Muscle of leg (tissue), 11 donors: ENCODE measurements around the gene PRR7. TPM values are rescaled to one million over a fixed set of nuclear protein-coding genes. Genes with fewer than 3 reads are reported as not detected.
"Not testable (repeated sequence)": the region's sequence is repeated elsewhere in the genome, so short reads cannot be mapped to it uniquely, and the experiment has no call there.

ENCODE experiments used
- DNase-seq: peaks from one replicate; pipeline ENCODE4 v3.0.0; 2013
- H3K27ac ChIP-seq: one replicate; pipeline ENCODE4 v1.5.1; 2013; ENCODE audit warnings: mild to moderate bottlenecking, low read length, control low read depth
- H3K27me3 ChIP-seq: one replicate; pipeline ENCODE4 v1.6.1; 2013; ENCODE audit warnings: low read length; ENCODE audit not compliant: control insufficient read depth, insufficient read depth
- H3K36me3 ChIP-seq: one replicate; pipeline ENCODE4 v1.6.1; 2013; ENCODE audit warnings: low read length; ENCODE audit not compliant: control insufficient read depth, insufficient read depth
- H3K4me1 ChIP-seq: one replicate; pipeline ENCODE4 v1.6.1; 2013; ENCODE audit warnings: low read length; ENCODE audit not compliant: control insufficient read depth, insufficient read depth
- H3K4me3 ChIP-seq: one replicate; pipeline ENCODE4 v1.5.1; 2013; ENCODE audit warnings: low read length, control low read depth
- H3K9me3 ChIP-seq: replicated peaks from 2 replicates; pipeline ENCODE4 v1.6.1; 2013; ENCODE audit warnings: low read depth, low read length; ENCODE audit not compliant: control insufficient read depth
- WGBS: methylation state at CpG from one replicate; pipeline ENCODE4 v1.1.5; 2013; ENCODE audit warnings: missing lambda C conversion rate; ENCODE audit not compliant: insufficient coverage; 5-methylcytosine and 5-hydroxymethylcytosine counted together
- polyA plus RNA-seq, 8 donors: library from polyadenylated mRNA; unstranded; fragments of 120-200 nt; gene quantifications; one replicate each; pipeline versions ENCODE4 v1.2.1 to v1.2.3, GENCODE V29; 2013; ENCODE audit warnings: inconsistent platforms in 1 of 8, low replicate concordance in 1 of 8; ENCODE audit not compliant: insufficient read length in 8 of 8, insufficient read depth in 1 of 8
- total RNA-seq: library from RNA; stranded (reverse); fragments of 120-200 nt; gene quantifications from one replicate; pipeline ENCODE4 v1.2.4, GENCODE V29; 2013

Gene PRR7
- total and polyA plus RNA-seq, 9 donors, result 0.70 to 1.7 (median 1.0) TPM

- H3K4me1 ChIP-seq, result peaks cover 45% of the 10 kb centered on the region
- H3K27ac ChIP-seq, result no peak overlapping the region
- no peaks in the 10 kb centered on the region for H3K9me3 ChIP-seq
- H3K27me3 ChIP-seq, result no peaks in the 10 kb centered on the region
- no peak overlapping the region for H3K4me3 ChIP-seq
- WGBS, result 64% methylated on average over 7 of the region's 18 CpGs
- no peak for DNase-seq
- H3K36me3 ChIP-seq, result peaks cover 9% of the 10 kb centered on the region
Measured at GRCh38 chr5:177476531-177477233, 30.1 kb downstream of the PRR7 start.

GRCh38 chr5:177477701-177478477 lies 31.3 kb downstream of the PRR7 start:
- Histone ChIP-seq H3K9me3 (no peaks in the 10 kb centered on the region), H3K36me3 (peaks cover 12% of the 10 kb centered on the region), H3K27ac (no peak overlapping the region), H3K27me3 (no peaks in the 10 kb centered on the region), H3K4me1 (peaks cover 38% of the 10 kb centered on the region), H3K4me3 (no peak overlapping the region)
- WGBS, result 79% methylated on average over 10 of the region's 13 CpGs
- DNase-seq, result no peak

GRCh38 chr5:177478711-177479646 lies 32.4 kb downstream of the PRR7 start:
- H3K36me3 ChIP-seq, result peaks cover 23% of the 10 kb centered on the region
- no peak overlapping the region for H3K4me3 ChIP-seq
- peak overlapping the region; percentile 51 for H3K27ac ChIP-seq
- WGBS, result 32% methylated on average over 14 of the region's 18 CpGs
- no peaks in the 10 kb centered on the region for H3K27me3 ChIP-seq
- peaks cover 41% of the 10 kb centered on the region for H3K4me1 ChIP-seq
- no peaks in the 10 kb centered on the region for H3K9me3 ChIP-seq
- peak; percentile 76 for DNase-seq

- Histone ChIP-seq H3K27me3 (no peaks in the 10 kb centered on the region), H3K4me1 (peaks cover 40% of the 10 kb centered on the region), H3K9me3 (no peaks in the 10 kb centered on the region), H3K4me3 (no peak overlapping the region), H3K27ac (peak overlapping the region; percentile 55), H3K36me3 (peaks cover 31% of the 10 kb centered on the region)
- peak; percentile 60 for DNase-seq
- 35% methylated on average over 5 of the region's 14 CpGs for WGBS
Measured at GRCh38 chr5:177479774-177480173, 33.2 kb downstream of the PRR7 start.

GRCh38 chr5:177482359-177482795 lies 35.8 kb downstream of the PRR7 start:
- peaks cover 54% of the 10 kb centered on the region for H3K36me3 ChIP-seq

GRCh38 chr5:177483042-177483441 lies 36.4 kb downstream of the PRR7 start:
- peaks cover 38% of the 10 kb centered on the region for H3K4me1 ChIP-seq
- no peaks in the 10 kb centered on the region for H3K9me3 ChIP-seq
- 91% methylated on average over 5 of the region's 9 CpGs for WGBS
- no peaks in the 10 kb centered on the region for H3K27me3 ChIP-seq
- H3K4me3 ChIP-seq, result no peak overlapping the region
- no peak overlapping the region for H3K27ac ChIP-seq
- H3K36me3 ChIP-seq, result peaks cover 61% of the 10 kb centered on the region
- no peak for DNase-seq

More at GRCh38 chr5:177482359-177482795, 35.8 kb downstream of the PRR7 start:
- Histone ChIP-seq H3K27ac (no peak overlapping the region), H3K27me3 (no peaks in the 10 kb centered on the region), H3K4me1 (peaks cover 38% of the 10 kb centered on the region), H3K4me3 (no peak overlapping the region), H3K9me3 (no peaks in the 10 kb centered on the region)
- 73% methylated on average over 10 of the region's 10 CpGs for WGBS
- DNase-seq, result peak; percentile 27

- H3K4me1 ChIP-seq, result peaks cover 37% of the 10 kb centered on the region
- peak overlapping the region; percentile 20 for H3K27ac ChIP-seq
- H3K9me3 ChIP-seq, result no peaks in the 10 kb centered on the region
- no peak overlapping the region for H3K4me3 ChIP-seq
- DNase-seq, result no peak
- H3K36me3 ChIP-seq, result peaks cover 73% of the 10 kb centered on the region
- no peaks in the 10 kb centered on the region for H3K27me3 ChIP-seq
- 78% methylated on average over 22 of the region's 22 CpGs for WGBS
Measured at GRCh38 chr5:177483994-177484901, 37.6 kb downstream of the PRR7 start.

- peaks cover 36% of the 10 kb centered on the region for H3K4me1 ChIP-seq
- peaks cover 81% of the 10 kb centered on the region for H3K36me3 ChIP-seq
- peak overlapping the region; percentile 20 for H3K27ac ChIP-seq
- no peak overlapping the region for H3K4me3 ChIP-seq
- 57% methylated on average over 10 of the region's 13 CpGs for whole genome bisulfite sequencing
- H3K9me3 ChIP-seq, result no peaks in the 10 kb centered on the region
- H3K27me3 ChIP-seq, result no peaks in the 10 kb centered on the region
- DNase-seq, result no peak
Measured at GRCh38 chr5:177484902-177485549, 38.4 kb downstream of the PRR7 start.

- not testable (repeated sequence) for H3K9me3 ChIP-seq, H3K27ac ChIP-seq, H3K27me3 ChIP-seq, H3K4me3 ChIP-seq, DNase-seq
- WGBS, result no CpG with 5 or more reads among the region's 3 CpGs
- Histone ChIP-seq H3K36me3 (peaks cover 88% of the 10 kb centered on the region), H3K4me1 (peaks cover 40% of the 10 kb centered on the region)
Measured at GRCh38 chr5:177485753-177486152, 39.1 kb downstream of the PRR7 start.
